Umbilical cord (tissue), 2 donors: ENCODE results near the gene PRAMEF20. TPM values are rescaled to one million over a fixed set of nuclear protein-coding genes. Genes with fewer than 3 reads are reported as not detected.
A peak's percentile ranks its signal among the peaks of the same experiment; 100 is the strongest.
"Not testable (repeated sequence)": the region's sequence is repeated elsewhere in the genome, so short reads cannot be mapped to it uniquely, and the experiment has no call there.

Experiments used
- DNase-seq: peaks from one replicate; pipeline ENCODE4 v3.0.0-alpha.2; 2015; ENCODE audit warnings: low spot score
- total RNA-seq: library from RNA; depleted of rRNA; stranded (reverse); fragments of >200 nt; gene quantifications from one replicate; pipeline ENCODE4 v1.2.3, GENCODE V29; 2014; ENCODE audit warnings: low replicate concordance; ENCODE audit not compliant: insufficient read depth

PRAMEF20 gene
- not detected for total RNA-seq

GRCh38 chr1:13410150-13410549 is at the start of gene PRAMEF20:
TSS of gene PRAMEF20 (plus strand) at chr1:13410450. CDS start at chr1:13416355, 5,905 bp downstream.
- not testable (repeated sequence) for DNase-seq

GRCh38 chr1:13362364-13362763 is 47.9 kb upstream of the PRAMEF20 start:
- DNase-seq = not testable (repeated sequence)

GRCh38 chr1:13364928-13365327 is 45.3 kb upstream of the PRAMEF20 start:
- not testable (repeated sequence) for DNase-seq

GRCh38 chr1:13366536-13366935 is 43.7 kb upstream of the PRAMEF20 start:
- DNase-seq = not testable (repeated sequence)

- not testable (repeated sequence) for DNase-seq
Measured at GRCh38 chr1:13368544-13368943, 41.7 kb upstream of the PRAMEF20 start.

- DNase-seq = not testable (repeated sequence)
Measured at GRCh38 chr1:13378983-13379382, 31.3 kb upstream of the PRAMEF20 start.

GRCh38 chr1:13380380-13380779 is 29.9 kb upstream of the PRAMEF20 start:
- not testable (repeated sequence) for DNase-seq

GRCh38 chr1:13389332-13389731 is 20.9 kb upstream of the PRAMEF20 start, which contains the start of gene PRAMEF17:
TSS of gene PRAMEF17 (plus strand) at chr1:13389632. CDS start at chr1:13389658, 26 bp downstream.
- DNase-seq = not testable (repeated sequence)

- DNase-seq = not testable (repeated sequence)
Measured at GRCh38 chr1:13393004-13393403, 17.2 kb upstream of the PRAMEF20 start.

GRCh38 chr1:13394761-13395160 is 15.5 kb upstream of the PRAMEF20 start:
- DNase-seq = not testable (repeated sequence)

- DNase-seq = not testable (repeated sequence)
Measured at GRCh38 chr1:13395311-13395710, 14.9 kb upstream of the PRAMEF20 start.

GRCh38 chr1:13407811-13408210 is 2.4 kb upstream of the PRAMEF20 start:
- DNase-seq = no peak

GRCh38 chr1:13430495-13430894 is 20.2 kb downstream of the PRAMEF20 start:
- DNase-seq = no peak

- no peak for DNase-seq
Measured at GRCh38 chr1:13432251-13432650, 22.0 kb downstream of the PRAMEF20 start.

GRCh38 chr1:13433694-13434358 is 23.6 kb downstream of the PRAMEF20 start:
- DNase-seq = not testable (repeated sequence)

- no peak for DNase-seq
Measured at GRCh38 chr1:13435458-13435857, 25.2 kb downstream of the PRAMEF20 start.

GRCh38 chr1:13439104-13439783 is 29.0 kb downstream of the PRAMEF20 start:
- DNase-seq = not testable (repeated sequence)

GRCh38 chr1:13443335-13443979 is 33.2 kb downstream of the PRAMEF20 start:
- no peak for DNase-seq

GRCh38 chr1:13450204-13450603 is 40.0 kb downstream of the PRAMEF20 start:
- no peak for DNase-seq

GRCh38 chr1:13451399-13451965 is 41.2 kb downstream of the PRAMEF20 start:
- DNase-seq = peak; percentile 32

GRCh38 chr1:13456904-13457532 is 46.8 kb downstream of the PRAMEF20 start:
- peak; percentile 12 for DNase-seq
